Small intestine (tissue), 7 donors: ENCODE results near the gene MAGI1. TPM values are rescaled to one million over a fixed set of nuclear protein-coding genes. Genes with fewer than 3 reads are reported as not detected.

Experiments
- DNase-seq, 2 donors: peaks; one replicate each; pipeline versions ENCODE4 v3.0.0 to v3.0.0-alpha.2; 2013
- FAIRE-seq: peaks from 2 replicates; lab custom pipeline; 2012; peaks lifted over from hg19 to GRCh38; lab: Jason Lieb, UNC
- H3K27ac ChIP-seq, 3 donors: one replicate each; pipeline ENCODE4 v1.5.1; 2013; ENCODE audit warnings: low read length in 2 of 3, mild to moderate bottlenecking in 2 of 3, control low read depth in 1 of 3, inconsistent platforms in 1 of 3, low read depth in 1 of 3, moderate library complexity in 1 of 3
- H3K27me3 ChIP-seq, 3 donors: one replicate each; pipeline ENCODE4 v1.6.1; 2013; ENCODE audit warnings: low read length in 3 of 3, inconsistent platforms in 1 of 3; ENCODE audit not compliant: control insufficient read depth in 3 of 3, insufficient read depth in 3 of 3
- H3K36me3 ChIP-seq, 3 donors: one replicate each; pipeline ENCODE4 v1.6.1; 2013; ENCODE audit warnings: low read length in 3 of 3, inconsistent platforms in 1 of 3, low read depth in 1 of 3, mild to moderate bottlenecking in 1 of 3, moderate library complexity in 1 of 3; ENCODE audit not compliant: control insufficient read depth in 3 of 3, insufficient read depth in 2 of 3
- H3K4me1 ChIP-seq, 3 donors: one replicate each; pipeline ENCODE4 v1.6.1; 2013; ENCODE audit warnings: low read length in 2 of 3, inconsistent platforms in 1 of 3, low read depth in 1 of 3, mild to moderate bottlenecking in 1 of 3, moderate library complexity in 1 of 3; ENCODE audit not compliant: control insufficient read depth in 3 of 3, insufficient read depth in 2 of 3
- H3K4me3 ChIP-seq, 3 donors: one replicate each; pipeline ENCODE4 v1.5.1; 2013; ENCODE audit warnings: low read length in 3 of 3, control low read depth in 1 of 3, inconsistent platforms in 1 of 3, low read depth in 1 of 3, mild to moderate bottlenecking in 1 of 3, moderate library complexity in 1 of 3
- H3K9me3 ChIP-seq, 2 donors: one replicate each; pipeline ENCODE4 v1.6.1; 2013; ENCODE audit warnings: low read depth in 1 of 2, low read length in 1 of 2; ENCODE audit not compliant: control insufficient read depth in 2 of 2, insufficient read depth in 1 of 2
- WGBS, 3 donors: extraction: QIAGEN DNeasy Blood & Tissue Kit; methylation state at CpG; one replicate each; pipeline ENCODE4 v1.1.7; 2013; 5-methylcytosine and 5-hydroxymethylcytosine counted together
- polyA plus RNA-seq, 4 donors: library from polyadenylated mRNA; stranded (reverse) in 3 of 4; unstranded in 1 of 4; fragments of 200-250 nt in 3 of 4; fragments of 120-200 nt in 1 of 4; gene quantifications; one replicate each; pipeline versions ENCODE4 v1.2.1 to v1.2.3, GENCODE V29; 2013
- donor health status: healthy with polysubstance abuse.
- donor health status: control.
- donor health status: control.
- donor health status: Bipolar disorder and iron deficiency.
- donor health status: healthy.

The MAGI1 gene
- polyA plus RNA-seq, 4 donors: 10.0 to 35.1 (median 12.6) TPM

GRCh38 chr3:65827076-65827475 lies 211.6 kb downstream of the MAGI1 start:
- no peaks in the 10 kb centered on the region for H3K27me3 ChIP-seq
- DNase-seq (no peak), FAIRE-seq (no peak)
- no peak overlapping the region for H3K4me3 ChIP-seq
- no peaks in the 10 kb centered on the region for H3K9me3 ChIP-seq
- WGBS, 3 donors: 55 to 85% (median 76%) methylated on average over 2 of the region's 2 CpGs
- H3K4me1 ChIP-seq: peaks cover 0 to 3% (median 0%) of the 10 kb centered on the region in 3 donors
- H3K27ac ChIP-seq: no peak overlapping the region
- H3K36me3 ChIP-seq: no peaks in the 10 kb centered on the region

GRCh38 chr3:65824166-65824565 lies 214.6 kb downstream of the MAGI1 start:
- Histone ChIP-seq H3K27me3 (no peaks in the 10 kb centered on the region), H3K9me3 (no peaks in the 10 kb centered on the region), H3K4me1 (peaks cover 0 to 4% (median 0%) of the 10 kb centered on the region in 3 donors), H3K4me3 (no peak overlapping the region), H3K27ac (no peak overlapping the region), H3K36me3 (no peaks in the 10 kb centered on the region)
- 67 to 74% (median 67%) methylated on average over 5 of the region's 5 CpGs for WGBS, 3 donors
- no peak for DNase-seq
- no peak for FAIRE-seq

- 22 to 55% (median 28%) methylated on average over 1 of the region's 1 CpG for WGBS, 3 donors
- FAIRE-seq (no peak), DNase-seq (no peak)
- Histone ChIP-seq H3K27me3 (no peaks in the 10 kb centered on the region), H3K4me3 (no peak overlapping the region), H3K27ac (no peak overlapping the region), H3K36me3 (peaks cover 0 to 1% (median 0%) of the 10 kb centered on the region in 3 donors), H3K9me3 (no peaks in the 10 kb centered on the region), H3K4me1 (peaks cover 0 to 4% (median 0%) of the 10 kb centered on the region in 3 donors)
Observed at GRCh38 chr3:65820600-65820999, 218.1 kb downstream of the MAGI1 start.

- Histone ChIP-seq H3K27ac (peak overlapping the region in 1 of 3 donors; percentile 1), H3K27me3 (no peaks in the 10 kb centered on the region), H3K4me1 (peaks cover 0 to 4% (median 0%) of the 10 kb centered on the region in 3 donors), H3K4me3 (no peak overlapping the region), H3K36me3 (peaks cover 0 to 1% (median 0%) of the 10 kb centered on the region in 3 donors), H3K9me3 (no peaks in the 10 kb centered on the region)
- FAIRE-seq (no peak), DNase-seq (peak in 1 of 2 donors; percentile 56)
Observed at GRCh38 chr3:65819896-65820295, 218.8 kb downstream of the MAGI1 start.

GRCh38 chr3:65817553-65818126 lies 221.1 kb downstream of the MAGI1 start:
- WGBS, 3 donors: 89 to 93% (median 89%) methylated on average over 3 of the region's 3 CpGs
- Histone ChIP-seq H3K4me1 (peaks cover 0 to 4% (median 0%) of the 10 kb centered on the region in 3 donors), H3K4me3 (no peak overlapping the region), H3K27me3 (no peaks in the 10 kb centered on the region), H3K36me3 (peaks cover 0 to 1% (median 0%) of the 10 kb centered on the region in 3 donors), H3K9me3 (no peaks in the 10 kb centered on the region), H3K27ac (no peak overlapping the region)
- DNase-seq (no peak), FAIRE-seq (no peak)

GRCh38 chr3:65816208-65816607 lies 222.5 kb downstream of the MAGI1 start:
- Histone ChIP-seq H3K27ac (no peak overlapping the region), H3K4me3 (no peak overlapping the region), H3K36me3 (peaks cover 0 to 1% (median 0%) of the 10 kb centered on the region in 3 donors), H3K9me3 (no peaks in the 10 kb centered on the region), H3K27me3 (no peaks in the 10 kb centered on the region), H3K4me1 (peaks cover 0 to 4% (median 0%) of the 10 kb centered on the region in 3 donors)
- WGBS, 3 donors: 91 to 95% (median 95%) methylated on average over 5 of the region's 5 CpGs
- FAIRE-seq: no peak
- DNase-seq: no peak

GRCh38 chr3:65814845-65815578 lies 223.7 kb downstream of the MAGI1 start:
- no peaks in the 10 kb centered on the region for H3K27me3 ChIP-seq
- H3K4me3 ChIP-seq: no peak overlapping the region
- no peak for DNase-seq
- 75 to 83% (median 81%) methylated on average over 8 of the region's 8 CpGs for WGBS, 3 donors
- no peaks in the 10 kb centered on the region for H3K4me1 ChIP-seq
- H3K9me3 ChIP-seq: no peaks in the 10 kb centered on the region
- FAIRE-seq: no peak
- no peak overlapping the region for H3K27ac ChIP-seq
- H3K36me3 ChIP-seq: peaks cover 0 to 1% (median 0%) of the 10 kb centered on the region in 3 donors

GRCh38 chr3:65811892-65812291 lies 226.8 kb downstream of the MAGI1 start:
- no peaks in the 10 kb centered on the region for H3K4me1 ChIP-seq
- no peak overlapping the region for H3K27ac ChIP-seq
- FAIRE-seq (no peak), DNase-seq (no peak)
- no peak overlapping the region for H3K4me3 ChIP-seq
- no peaks in the 10 kb centered on the region for H3K9me3 ChIP-seq
- H3K27me3 ChIP-seq: no peaks in the 10 kb centered on the region
- WGBS, 3 donors: 86 to 94% (median 92%) methylated on average over 8 of the region's 8 CpGs
- no peaks in the 10 kb centered on the region for H3K36me3 ChIP-seq
